ENCODE measurements around the gene LETM1.

DNA sequence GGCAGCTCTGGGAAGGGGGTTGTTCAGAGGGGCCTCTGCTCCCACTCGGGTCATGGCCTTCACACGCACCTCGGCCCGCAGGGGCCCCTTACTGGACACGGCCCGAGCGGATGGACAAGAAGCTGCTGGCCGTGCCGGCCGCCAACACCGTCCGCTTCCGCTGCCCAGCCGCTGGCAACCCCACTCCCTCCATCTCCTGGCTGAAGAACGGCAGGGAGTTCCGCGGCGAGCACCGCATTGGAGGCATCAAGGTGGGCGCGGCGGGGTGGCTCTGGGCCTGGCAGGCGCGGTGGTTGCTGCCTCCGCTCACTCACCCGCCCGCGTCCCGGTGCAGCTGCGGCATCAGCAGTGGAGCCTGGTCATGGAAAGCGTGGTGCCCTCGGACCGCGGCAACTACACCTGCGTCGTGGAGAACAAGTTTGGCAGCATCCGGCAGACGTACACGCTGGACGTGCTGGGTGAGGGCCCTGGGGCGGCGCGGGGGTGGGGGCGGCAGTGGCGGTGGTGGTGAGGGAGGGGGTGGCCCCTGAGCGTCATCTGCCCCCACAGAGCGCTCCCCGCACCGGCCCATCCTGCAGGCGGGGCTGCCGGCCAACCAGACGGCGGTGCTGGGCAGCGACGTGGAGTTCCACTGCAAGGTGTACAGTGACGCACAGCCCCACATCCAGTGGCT, 54.5 kb downstream of the LETM1 start:
- TF ChIP-seq CTCF (IDR thresholded peaks at IDR 0.05) (no peak), EZH2 (IDR thresholded peaks at IDR 0.05) (no peak), EZH2phosphoT487 (IDR thresholded peaks at IDR 0.05) (no peak)

Measured in neural progenitor cell (in vitro differentiated cells).